ENCODE results near the gene FGD4. TPM values are rescaled to one million over a fixed set of nuclear protein-coding genes. Genes with fewer than 3 reads are reported as not detected.

The FGD4 gene
- total RNA-seq, 1 experiment from 2014 or later = 54.3 TPM

GRCh38 chr12:32444895-32445294, 45.5 kb downstream of the FGD4 start:
- Histone ChIP-seq H3K56ac (ENCODE audit: insufficient read length, low read depth, low read length) (no peak overlapping the region), H4K8ac (replicated peaks; ENCODE audit: insufficient read length, low read depth, low read length) (no peak overlapping the region), H4K20me1 (ENCODE audit: control insufficient read depth, insufficient read depth, insufficient read length) (no peaks in the 10 kb centered on the region), H3K4me1 (ENCODE audit: insufficient read depth, low read length) (peaks cover 11% of the 10 kb centered on the region; the same call in 1 of the 2 replicates), H3K23ac (ENCODE audit: insufficient read length, low read depth, low read length) (no peak overlapping the region), H4K91ac (ENCODE audit: insufficient read length, low read depth, low read length) (no peak overlapping the region), H3K9ac (ENCODE audit: extremely low read depth, insufficient read length, low read length) (no peak overlapping the region), H3T11ph (ENCODE audit: low read length) (no peak overlapping the region), H2BK20ac (ENCODE audit: low read depth, low read length, poor library complexity, severe bottlenecking) (no peak overlapping the region), H2BK15ac (ENCODE audit: low read depth, low read length) (no peak overlapping the region), H3K79me2 (ENCODE audit: insufficient read depth, low read length) (peaks cover 47% of the 10 kb centered on the region; the same call in 1 of the 2 replicates), H3K4ac (ENCODE audit: low read depth, low read length) (no peak overlapping the region), H2BK120ac (ENCODE audit: low read depth, low read length, poor library complexity, severe bottlenecking) (no peak overlapping the region), H2AFZ (ENCODE audit: low read length) (no peak overlapping the region), H2BK5ac (ENCODE audit: insufficient read length, low read length) (no peak overlapping the region), H2AK5ac (ENCODE audit: insufficient read length, low read length) (no peak overlapping the region), H3K9me3 (ENCODE audit: control insufficient read depth, low read depth, low read length) (no peaks in the 10 kb centered on the region), H3K27me3 (ENCODE audit: insufficient read depth, low read length) (no peaks in the 10 kb centered on the region), H3K27ac (ENCODE audit: insufficient read length, low read depth, low read length) (no peak overlapping the region), H3K18ac (ENCODE audit: insufficient read length, low read depth, low read length) (no peak overlapping the region), H2BK12ac (ENCODE audit: insufficient read length, low read depth, low read length) (no peak overlapping the region), H3K23me2 (ENCODE audit: insufficient read length, low read depth, low read length, poor library complexity, severe bottlenecking) (no peaks in the 10 kb centered on the region), H4K5ac (ENCODE audit: insufficient read length, low read depth, low read length) (no peak overlapping the region), H3K14ac (ENCODE audit: insufficient read depth, low read length) (no peak overlapping the region), H3K79me1 (ENCODE audit: insufficient read depth, low read depth, low read length, poor library complexity, severe bottlenecking) (no peaks in the 10 kb centered on the region), H3K4me2 (ENCODE audit: insufficient read depth, insufficient read length, low read length) (no peak overlapping the region)
- TF ChIP-seq, protein P1, sequence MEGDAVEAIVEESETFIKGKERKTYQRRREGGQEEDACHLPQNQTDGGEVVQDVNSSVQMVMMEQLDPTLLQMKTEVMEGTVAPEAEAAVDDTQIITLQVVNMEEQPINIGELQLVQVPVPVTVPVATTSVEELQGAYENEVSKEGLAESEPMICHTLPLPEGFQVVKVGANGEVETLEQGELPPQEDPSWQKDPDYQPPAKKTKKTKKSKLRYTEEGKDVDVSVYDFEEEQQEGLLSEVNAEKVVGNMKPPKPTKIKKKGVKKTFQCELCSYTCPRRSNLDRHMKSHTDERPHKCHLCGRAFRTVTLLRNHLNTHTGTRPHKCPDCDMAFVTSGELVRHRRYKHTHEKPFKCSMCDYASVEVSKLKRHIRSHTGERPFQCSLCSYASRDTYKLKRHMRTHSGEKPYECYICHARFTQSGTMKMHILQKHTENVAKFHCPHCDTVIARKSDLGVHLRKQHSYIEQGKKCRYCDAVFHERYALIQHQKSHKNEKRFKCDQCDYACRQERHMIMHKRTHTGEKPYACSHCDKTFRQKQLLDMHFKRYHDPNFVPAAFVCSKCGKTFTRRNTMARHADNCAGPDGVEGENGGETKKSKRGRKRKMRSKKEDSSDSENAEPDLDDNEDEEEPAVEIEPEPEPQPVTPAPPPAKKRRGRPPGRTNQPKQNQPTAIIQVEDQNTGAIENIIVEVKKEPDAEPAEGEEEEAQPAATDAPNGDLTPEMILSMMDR (conservative IDR thresholded peaks at IDR 0.05) = no peak
- Mint-ChIP-seq H3K4me3 (no peak overlapping the region; a peak in 1 of 5 replicates), H3K36me3 (ENCODE audit: insufficient read depth in 1 of 3, low read depth in 3 of 3) (peaks cover 3 to 12% (median 4%) of the 10 kb centered on the region in 3 experiments; a peak in 3 of 7 replicates), H3K9me3 (no peaks in the 10 kb centered on the region), H3K4me1 (peaks cover 65 to 76% of the 10 kb centered on the region in 2 experiments), H3K27me3 (ENCODE audit: low read depth) (no peaks in the 10 kb centered on the region), H3K27ac (peak overlapping the region in 1 of 3 experiments; percentile 59; a peak in 3 of 7 replicates)
- DNase-seq = no peak
- WGBS (ENCODE audit: extremely low coverage, insufficient read length, low lambda C conversion rate) = no CpG with 5 or more reads among the region's 2 CpGs
